Measurements from ENCODE around the gene KCNN1.
"Not testable (repeated sequence)": the region's sequence is repeated elsewhere in the genome, so short reads cannot be mapped to it uniquely, and the experiment has no call there.

Gene KCNN1

GRCh38 chr19:17966550-17967256 lies at the start of gene KCNN1:
Gene KCNN1, plus strand, starts transcription at chr19:17967107. Its CDS starts 6,782 bp downstream, at chr19:17973889.
- no peak for DNase-seq

GRCh38 chr19:17918151-17918550 lies 48.8 kb upstream of the KCNN1 start:
- not testable (repeated sequence) for DNase-seq

DNA sequence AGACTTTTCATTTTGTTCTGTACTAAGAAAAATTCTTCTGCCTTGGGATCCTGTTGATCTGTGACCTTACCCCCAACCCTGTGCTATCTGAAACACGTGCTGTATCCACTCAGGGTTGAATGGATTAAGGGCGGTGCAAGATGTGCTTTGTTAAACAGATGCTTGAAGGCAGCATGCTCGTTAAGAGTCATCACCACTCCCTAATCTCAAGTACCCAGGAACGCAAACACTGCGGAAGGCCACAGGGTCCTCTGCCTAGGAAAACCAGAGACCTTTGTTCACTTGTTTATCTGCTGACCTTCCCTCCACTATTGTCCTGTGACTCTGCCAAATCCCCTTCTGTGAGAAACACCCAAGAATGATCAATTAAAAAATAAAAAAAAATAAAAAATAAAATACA lies 47.8 kb upstream of the KCNN1 start:
- not testable (repeated sequence) for DNase-seq

DNA sequence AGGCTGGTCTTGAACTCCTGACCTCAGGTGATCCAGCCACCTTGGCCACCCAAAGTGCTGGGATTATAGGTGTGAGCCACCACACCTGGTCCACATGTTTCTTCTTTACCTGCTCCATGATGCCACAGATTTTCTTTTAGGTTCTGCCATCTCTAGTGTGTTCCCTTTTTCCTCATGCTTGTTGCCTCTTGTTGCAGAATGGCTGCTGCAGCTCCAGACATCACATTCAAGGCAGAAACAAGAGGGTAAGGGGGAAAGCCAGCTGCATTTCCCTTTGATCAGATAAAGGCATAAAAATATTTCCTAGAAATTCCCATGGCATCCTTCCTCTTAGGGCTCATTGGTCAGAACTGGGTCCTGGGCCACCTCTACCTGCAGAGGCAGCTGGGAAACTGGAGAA lies 46.4 kb upstream of the KCNN1 start:
- no peak for DNase-seq

GRCh38 chr19:17922138-17922537 lies 44.8 kb upstream of the KCNN1 start:
- DNase-seq, result no peak

DNA sequence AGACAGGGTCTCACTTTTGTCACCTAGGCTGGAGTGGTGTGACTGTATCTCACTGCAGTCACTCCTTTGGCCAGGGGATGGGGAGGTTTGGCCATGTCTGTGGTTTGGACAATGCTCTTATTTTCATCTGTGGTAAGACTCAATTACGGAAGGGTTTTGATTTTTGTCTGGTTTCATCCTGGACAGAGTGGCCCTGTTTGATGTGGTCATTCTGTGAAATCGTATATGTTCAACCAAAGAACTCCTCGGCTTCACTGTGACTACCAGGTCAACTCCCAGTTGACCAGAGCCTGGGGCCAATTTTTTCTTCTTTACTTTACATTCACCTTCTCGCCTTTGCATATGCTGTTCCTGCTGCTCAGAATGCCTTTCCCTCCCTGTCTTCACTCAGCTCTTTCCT lies 40.9 kb upstream of the KCNN1 start:
- DNase-seq, result no peak

DNA sequence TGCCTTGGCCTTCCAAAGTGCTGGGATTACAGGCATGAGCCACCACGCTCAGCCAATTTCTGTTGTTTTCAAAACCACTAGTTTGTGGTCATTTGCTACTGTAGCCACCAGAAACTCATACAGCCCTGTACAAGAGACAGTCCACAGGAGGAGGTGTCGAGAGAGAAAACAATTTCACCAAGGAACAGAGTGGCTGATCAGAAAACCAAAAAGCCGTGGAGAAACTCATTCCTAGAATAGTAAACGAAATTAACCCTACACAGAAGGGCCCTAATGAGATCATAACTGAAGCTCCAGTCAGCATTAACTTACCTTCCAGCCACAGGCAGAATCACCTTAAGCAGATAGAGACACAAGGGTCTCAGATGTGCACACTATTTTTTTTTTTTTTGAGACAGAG lies 37.9 kb upstream of the KCNN1 start:
- no peak for DNase-seq

DNA sequence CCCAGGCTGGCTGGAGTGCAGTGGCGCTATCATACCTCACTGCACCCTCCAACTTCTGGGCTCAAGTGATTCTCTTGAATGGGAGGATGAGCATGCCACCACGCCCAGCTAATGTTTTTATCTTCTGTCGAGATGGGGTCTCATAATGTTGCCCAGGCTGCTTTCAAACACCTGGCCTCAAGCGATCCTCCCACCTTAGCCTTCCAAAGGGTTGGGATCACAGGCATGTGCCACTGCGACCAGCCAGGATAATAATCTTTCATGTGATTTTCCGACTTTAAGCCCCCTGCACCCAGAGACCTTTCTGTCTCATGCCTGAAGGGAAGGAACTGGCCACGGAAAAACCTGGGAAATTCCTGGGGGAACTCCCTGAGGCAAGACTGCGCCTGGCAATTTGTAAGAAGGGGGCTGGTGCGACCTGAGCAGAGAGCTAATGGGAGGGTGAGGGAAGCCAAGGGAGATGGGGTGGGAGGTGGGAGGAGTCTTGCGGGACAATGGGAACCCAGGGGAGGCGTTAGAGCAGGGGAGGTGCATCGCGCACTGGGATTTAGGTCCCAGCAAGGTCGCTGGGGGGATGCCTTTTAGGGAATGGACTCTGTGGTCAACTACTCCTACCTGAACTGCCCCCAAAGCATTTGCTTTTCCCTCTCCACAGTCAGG lies 35.2 kb upstream of the KCNN1 start:
- DNase-seq, result peak; percentile 42

DNA sequence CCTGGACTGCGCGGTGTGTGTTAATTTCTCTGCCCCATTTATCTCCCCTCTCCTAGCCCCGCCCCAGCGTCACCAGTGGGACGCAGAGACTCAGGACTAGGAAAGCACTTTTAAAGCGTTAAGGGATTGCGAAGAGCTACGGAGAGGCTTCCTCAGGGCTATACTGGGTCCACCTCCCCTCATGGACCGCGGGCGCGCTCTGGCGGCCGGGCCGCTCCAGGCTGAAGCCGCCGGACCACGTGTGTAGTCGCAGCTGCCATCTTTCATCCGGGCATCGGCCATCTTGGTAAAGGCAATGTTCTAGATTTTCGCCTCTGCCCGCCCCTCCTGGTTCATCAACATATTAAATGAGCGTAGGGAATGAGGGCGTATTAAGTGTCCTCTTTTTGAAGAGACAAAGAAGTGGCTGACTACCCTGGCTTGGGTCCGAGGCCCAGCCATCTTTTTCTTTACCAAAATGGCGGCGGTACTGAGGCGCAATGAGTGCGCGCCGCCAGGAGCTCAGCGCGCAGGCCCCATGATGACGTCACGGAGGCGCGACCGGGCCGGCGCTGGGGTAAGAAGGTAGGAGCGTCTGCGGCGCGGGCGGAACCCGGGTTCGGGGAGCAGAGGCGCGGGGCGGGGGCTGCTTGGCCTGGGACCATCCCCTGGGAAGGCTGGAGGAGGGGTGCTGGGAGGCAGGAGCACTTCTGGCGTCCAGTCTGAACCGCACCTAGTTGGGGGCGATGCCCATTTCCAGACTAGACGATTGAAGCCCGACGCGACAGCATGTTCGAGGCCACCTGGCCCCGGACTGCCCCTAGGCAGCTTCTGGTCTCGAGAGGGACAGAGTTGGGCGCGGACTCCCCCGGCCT lies 34.2 kb upstream of the KCNN1 start, which contains the start of gene CCDC124:
TSS of gene CCDC124 (plus strand) at position 531 of the 854 bp plus-strand sequence. CDS start 3,406 bp downstream, outside the sequence.
- peak; percentile 92 for DNase-seq

- no peak for DNase-seq
Measured at GRCh38 chr19:17933414-17934129, 33.3 kb upstream of the KCNN1 start.

GRCh38 chr19:17936379-17936778 lies 30.5 kb upstream of the KCNN1 start:
- DNase-seq, result no peak

DNA sequence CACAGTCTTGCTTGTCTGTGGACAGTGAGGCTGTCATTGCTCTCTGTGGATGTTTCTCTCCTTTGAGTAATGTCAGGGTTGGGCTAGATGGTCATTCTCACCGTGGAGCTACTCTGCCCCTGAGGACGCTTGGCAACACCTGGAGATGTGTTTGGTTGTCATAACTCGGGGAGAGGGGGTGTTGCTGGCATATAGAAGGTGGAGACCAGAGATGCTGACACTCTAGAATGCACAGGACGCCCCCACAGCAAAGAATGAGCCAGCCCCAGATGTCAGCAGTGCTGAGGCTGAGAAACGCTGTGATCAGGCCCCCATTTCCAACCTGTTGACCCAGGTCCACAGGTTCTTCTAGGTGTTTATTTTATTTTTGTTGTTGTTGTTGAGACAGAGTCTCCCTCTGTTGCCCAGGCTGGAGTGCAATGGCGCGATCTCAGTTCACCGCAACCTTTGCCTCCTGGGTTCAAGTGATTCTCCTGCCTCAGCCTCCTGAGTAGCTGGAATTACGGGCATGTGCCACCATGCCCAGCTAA lies 29.5 kb upstream of the KCNN1 start:
- DNase-seq, result no peak

GRCh38 chr19:17938092-17938845 lies 28.6 kb upstream of the KCNN1 start:
- peak; percentile 30 for DNase-seq

DNA sequence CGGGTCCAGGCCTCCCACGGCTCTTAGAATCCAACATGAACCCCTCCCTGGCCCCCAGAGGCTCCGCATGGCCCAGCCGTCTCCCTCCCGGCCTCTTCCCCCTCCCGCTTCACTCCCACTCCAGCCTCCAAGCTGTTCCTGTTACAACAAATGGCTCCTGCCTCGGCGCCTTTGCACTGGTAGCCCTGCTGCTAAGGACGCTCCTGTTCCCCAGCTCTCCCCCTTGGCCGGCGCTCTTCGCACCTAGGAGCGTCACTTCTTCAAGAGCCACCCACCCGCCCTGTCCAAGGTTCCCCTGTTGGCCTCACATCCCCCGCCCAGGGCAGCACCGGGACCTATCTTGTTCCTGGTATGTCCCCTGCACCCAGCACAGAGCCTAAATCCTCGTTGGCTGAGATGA lies 24.7 kb upstream of the KCNN1 start:
- no peak for DNase-seq

GRCh38 chr19:17942582-17943273 lies 24.2 kb upstream of the KCNN1 start:
- no peak for DNase-seq

DNA sequence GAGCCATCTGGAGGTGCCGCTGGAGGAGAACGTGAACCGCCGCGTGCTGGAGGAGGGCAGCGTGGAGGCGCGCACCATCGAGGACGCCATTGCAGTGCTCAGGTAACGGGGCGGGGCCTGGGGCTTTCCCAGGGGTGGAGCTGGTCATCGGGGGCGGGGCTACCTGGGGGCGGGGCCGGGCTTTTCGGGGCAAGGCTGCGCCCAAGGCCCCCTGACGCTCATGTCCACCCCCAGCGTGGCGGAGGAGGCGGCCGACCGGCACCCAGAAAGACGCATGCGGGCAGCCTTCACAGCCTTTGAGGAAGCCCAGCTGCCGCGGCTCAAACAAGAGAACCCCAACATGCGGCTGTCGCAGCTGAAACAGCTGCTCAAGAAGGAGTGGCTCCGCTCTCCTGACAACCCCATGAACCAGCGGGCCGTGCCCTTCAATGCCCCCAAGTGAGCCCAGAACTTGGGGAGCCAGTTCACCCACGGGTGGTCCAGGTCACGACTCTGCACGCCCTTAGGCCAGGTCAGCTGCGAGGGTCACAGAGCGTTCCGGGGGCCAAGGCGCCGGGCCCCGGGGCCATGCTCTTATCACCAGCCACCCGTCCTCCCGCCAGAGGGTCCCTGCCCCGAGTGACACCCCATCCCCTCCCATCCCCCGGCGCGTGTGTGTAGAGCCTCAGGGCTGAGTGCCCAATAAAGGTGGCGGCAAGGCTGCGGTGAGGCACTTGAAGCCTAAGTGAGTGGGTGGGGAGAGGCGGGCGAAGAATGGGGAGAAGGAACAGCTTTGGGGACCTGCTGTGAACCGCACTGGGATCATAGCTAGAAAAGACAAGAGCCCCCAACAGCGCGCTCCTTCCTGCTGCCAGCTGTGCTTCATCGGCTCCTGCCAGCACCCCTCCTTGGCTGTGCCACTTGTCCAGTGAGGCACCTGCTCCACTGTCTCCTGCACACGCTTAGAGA lies 23.4 kb upstream of the KCNN1 start:
- no peak for DNase-seq

GRCh38 chr19:17944301-17944700 lies 22.6 kb upstream of the KCNN1 start:
- no peak for DNase-seq

DNA sequence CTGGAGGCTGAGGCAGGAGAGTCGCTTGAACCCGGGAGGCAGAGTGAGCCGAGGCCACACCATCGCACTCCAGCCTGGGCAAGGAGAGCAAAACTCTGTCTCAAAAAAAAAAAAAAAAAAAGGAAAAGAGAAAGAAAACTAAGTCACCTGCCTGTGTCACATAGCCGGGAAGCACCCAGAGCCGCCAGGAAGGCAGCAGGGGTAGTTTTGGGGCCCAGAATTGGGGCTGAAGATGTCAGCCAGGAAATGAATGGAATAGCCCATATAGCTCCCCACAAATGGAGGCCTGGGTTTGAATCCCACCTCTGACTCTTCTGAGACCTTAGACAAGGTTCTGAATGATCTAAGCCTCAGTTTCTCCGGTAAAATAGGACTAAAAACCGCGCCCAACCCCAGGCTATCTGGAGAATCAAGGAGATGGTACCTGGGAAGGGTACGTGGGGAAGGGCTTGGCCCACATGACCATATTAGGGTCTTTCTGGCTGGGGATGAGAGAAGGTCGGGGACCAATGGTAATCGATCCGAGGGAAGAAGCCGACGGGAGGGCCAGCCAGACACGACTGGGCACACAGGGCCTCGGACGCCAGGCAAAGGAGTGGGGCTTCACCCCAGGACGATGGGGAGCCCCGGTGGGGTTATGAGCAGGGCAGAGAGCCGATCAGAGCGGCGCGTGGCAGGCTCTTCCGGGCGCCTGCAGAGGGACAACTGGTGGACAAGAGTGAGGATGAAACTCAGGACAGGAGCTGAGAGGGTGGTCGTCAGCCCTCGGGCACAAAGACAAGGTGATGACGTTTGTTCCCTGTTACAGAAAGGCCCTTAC lies 19.7 kb upstream of the KCNN1 start:
- no peak for DNase-seq

Measured in NCI-H1105 (cell line).